ENCODE results near the gene BCL2L14. TPM values are rescaled to one million over a fixed set of nuclear protein-coding genes. Genes with fewer than 3 reads are reported as not detected.

The BCL2L14 gene
- total RNA-seq, 1 donor from 2014 or later: 2.6 TPM

DNA sequence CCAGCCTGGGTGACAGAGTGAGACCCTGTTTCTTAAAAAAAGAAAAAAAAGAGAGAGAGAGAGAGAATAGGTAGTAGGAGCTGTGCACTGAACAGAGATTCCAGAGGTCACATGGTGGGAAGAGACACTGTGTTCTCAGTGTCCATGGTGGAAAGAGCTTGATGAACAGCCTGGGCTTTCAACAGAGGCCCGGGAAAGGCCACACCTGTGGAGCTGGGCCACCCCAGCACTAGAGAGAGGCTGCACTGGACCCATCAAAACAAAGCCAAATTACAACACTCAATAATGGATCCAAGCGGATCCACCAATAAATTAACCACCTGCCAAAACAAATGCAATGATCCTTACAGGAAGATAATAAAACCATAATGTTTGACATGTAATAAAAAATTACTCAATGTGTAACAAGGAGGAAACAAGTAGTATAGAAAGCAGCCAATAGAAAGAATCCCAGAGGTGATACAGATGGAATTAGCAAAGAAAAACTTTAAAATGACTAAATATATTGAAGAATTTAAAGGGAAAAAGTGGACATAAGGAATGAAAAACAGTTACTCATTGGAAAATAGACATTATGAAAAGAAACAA lies 44.8 kb upstream of the BCL2L14 start:
- TF ChIP-seq, protein P1, sequence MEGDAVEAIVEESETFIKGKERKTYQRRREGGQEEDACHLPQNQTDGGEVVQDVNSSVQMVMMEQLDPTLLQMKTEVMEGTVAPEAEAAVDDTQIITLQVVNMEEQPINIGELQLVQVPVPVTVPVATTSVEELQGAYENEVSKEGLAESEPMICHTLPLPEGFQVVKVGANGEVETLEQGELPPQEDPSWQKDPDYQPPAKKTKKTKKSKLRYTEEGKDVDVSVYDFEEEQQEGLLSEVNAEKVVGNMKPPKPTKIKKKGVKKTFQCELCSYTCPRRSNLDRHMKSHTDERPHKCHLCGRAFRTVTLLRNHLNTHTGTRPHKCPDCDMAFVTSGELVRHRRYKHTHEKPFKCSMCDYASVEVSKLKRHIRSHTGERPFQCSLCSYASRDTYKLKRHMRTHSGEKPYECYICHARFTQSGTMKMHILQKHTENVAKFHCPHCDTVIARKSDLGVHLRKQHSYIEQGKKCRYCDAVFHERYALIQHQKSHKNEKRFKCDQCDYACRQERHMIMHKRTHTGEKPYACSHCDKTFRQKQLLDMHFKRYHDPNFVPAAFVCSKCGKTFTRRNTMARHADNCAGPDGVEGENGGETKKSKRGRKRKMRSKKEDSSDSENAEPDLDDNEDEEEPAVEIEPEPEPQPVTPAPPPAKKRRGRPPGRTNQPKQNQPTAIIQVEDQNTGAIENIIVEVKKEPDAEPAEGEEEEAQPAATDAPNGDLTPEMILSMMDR (IDR thresholded peaks at IDR 0.05): no peak
- ATAC-seq (no peak), DNase-seq (no peak)
- H3K27ac ChIP-seq: no peak overlapping the region
- no peaks in the 10 kb centered on the region for H3K9me3 ChIP-seq
- H3K27me3 ChIP-seq (ENCODE audit: low read depth): no peaks in the 10 kb centered on the region
- H3K36me3 ChIP-seq: no peaks in the 10 kb centered on the region
- no peak overlapping the region for H3K4me3 ChIP-seq
- intact Hi-C loops (cut with DNase I): no loop called here
- H3K4me1 ChIP-seq: no peaks in the 10 kb centered on the region

DNA sequence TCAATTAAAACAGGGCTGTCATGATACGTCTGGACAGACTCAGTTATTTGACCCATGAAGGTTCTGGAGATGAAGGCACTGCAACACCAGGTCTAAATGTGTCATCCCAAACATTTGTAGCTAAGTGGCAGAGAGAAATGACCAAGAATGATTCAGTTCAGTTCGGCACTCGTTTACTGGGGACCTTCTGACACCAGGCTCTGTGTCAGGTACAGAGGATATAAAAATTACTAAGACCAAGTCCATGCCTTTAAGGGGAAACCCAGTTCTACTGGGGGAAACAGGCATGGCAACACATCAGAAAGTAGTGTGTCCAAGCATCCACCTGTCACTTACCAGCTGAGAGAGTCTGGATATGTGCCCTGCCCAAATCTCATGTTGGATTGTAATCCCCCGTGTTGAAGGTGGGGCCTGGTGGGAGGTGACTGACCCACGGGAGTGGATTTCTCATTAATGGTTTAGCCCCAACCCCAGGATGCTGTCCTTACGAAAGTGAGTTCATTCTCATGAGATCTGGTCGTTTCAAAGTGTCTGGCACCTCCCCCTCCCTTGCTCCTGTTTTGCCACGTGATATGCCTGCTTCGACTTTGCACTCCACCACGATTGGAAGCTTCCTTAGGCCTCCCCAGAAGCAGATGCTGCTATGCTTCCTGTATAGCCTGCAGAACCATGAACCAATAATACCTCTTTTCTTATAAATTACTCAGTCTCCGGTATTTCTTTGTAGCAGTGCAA lies 41.9 kb upstream of the BCL2L14 start:
- Histone ChIP-seq H3K4me3 (no peak overlapping the region), H3K27ac (no peak overlapping the region), H3K9me3 (no peaks in the 10 kb centered on the region), H3K27me3 (ENCODE audit: low read depth) (no peaks in the 10 kb centered on the region), H3K36me3 (no peaks in the 10 kb centered on the region), H3K4me1 (peaks cover 13% of the 10 kb centered on the region)
- TF ChIP-seq, protein P1 (IDR thresholded peaks at IDR 0.05): no peak
- DNase-seq: no peak
- intact Hi-C loops (cut with DNase I): no loop called here
- no peak for ATAC-seq

DNA sequence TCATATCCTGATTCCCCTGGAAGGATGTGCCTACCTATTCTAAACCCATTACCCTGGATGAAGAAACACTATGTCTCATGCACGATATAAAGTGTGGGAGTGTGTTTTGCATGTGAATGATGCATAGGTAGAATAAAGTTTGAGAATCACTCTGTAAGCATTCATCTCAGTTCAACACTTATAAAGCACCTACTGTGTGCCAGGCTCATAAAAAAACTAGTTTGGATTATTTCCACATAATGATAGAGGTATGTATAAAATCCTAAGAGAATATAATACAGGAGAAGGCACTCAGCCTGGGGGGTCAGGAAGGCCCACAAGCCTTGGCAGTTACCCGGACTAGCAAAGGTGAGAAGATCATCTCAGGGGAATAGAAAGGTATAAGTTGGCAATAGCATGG lies 41.1 kb upstream of the BCL2L14 start:
- TF ChIP-seq, protein P1 (IDR thresholded peaks at IDR 0.05): no peak
- H3K27me3 ChIP-seq (ENCODE audit: low read depth): no peaks in the 10 kb centered on the region
- no peak overlapping the region for H3K27ac ChIP-seq
- no peaks in the 10 kb centered on the region for H3K9me3 ChIP-seq
- H3K4me1 ChIP-seq: peaks cover 13% of the 10 kb centered on the region
- DNase-seq (no peak), ATAC-seq (no peak)
- no peak overlapping the region for H3K4me3 ChIP-seq
- intact Hi-C loops (cut with DNase I): no loop called here
- no peaks in the 10 kb centered on the region for H3K36me3 ChIP-seq

DNA sequence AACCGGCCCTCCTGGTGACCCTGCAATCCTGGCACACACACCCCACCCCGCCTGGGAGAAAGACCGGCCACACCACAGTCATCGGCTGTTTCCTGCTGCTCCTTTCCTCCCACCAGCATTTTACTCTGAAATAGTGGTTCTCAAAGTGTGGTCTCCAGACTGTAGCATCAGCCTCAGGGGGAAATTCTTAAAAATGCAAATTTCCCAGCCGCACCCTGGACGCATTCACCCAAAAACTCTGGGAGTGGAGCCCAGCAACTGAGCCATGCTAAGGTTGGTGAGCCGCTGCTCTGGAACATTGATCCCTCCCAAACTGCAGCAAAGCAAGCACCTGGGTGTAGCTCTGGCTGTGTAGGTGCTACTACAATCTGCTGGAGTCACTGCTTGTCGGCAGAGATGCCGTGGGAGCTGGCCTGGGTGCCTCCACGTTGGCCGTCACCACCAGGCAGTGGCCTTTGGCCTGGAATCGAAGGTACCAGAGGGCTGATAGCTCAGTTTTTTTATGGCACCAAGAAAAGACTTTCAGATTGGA lies 38.4 kb upstream of the BCL2L14 start:
- DNase-seq (no peak), ATAC-seq (no peak)
- Histone ChIP-seq H3K4me3 (peak overlapping the region; percentile 57), H3K27ac (no peak overlapping the region), H3K27me3 (ENCODE audit: low read depth) (no peaks in the 10 kb centered on the region), H3K9me3 (no peaks in the 10 kb centered on the region), H3K36me3 (no peaks in the 10 kb centered on the region), H3K4me1 (peaks cover 13% of the 10 kb centered on the region)
- TF ChIP-seq, protein P1 (IDR thresholded peaks at IDR 0.05): no peak
- intact Hi-C loops (cut with DNase I): loop anchor here (2.0 kb wide), 1 partner anchor 452 kb away; no protein-coding TSS in a partner anchor

DNA sequence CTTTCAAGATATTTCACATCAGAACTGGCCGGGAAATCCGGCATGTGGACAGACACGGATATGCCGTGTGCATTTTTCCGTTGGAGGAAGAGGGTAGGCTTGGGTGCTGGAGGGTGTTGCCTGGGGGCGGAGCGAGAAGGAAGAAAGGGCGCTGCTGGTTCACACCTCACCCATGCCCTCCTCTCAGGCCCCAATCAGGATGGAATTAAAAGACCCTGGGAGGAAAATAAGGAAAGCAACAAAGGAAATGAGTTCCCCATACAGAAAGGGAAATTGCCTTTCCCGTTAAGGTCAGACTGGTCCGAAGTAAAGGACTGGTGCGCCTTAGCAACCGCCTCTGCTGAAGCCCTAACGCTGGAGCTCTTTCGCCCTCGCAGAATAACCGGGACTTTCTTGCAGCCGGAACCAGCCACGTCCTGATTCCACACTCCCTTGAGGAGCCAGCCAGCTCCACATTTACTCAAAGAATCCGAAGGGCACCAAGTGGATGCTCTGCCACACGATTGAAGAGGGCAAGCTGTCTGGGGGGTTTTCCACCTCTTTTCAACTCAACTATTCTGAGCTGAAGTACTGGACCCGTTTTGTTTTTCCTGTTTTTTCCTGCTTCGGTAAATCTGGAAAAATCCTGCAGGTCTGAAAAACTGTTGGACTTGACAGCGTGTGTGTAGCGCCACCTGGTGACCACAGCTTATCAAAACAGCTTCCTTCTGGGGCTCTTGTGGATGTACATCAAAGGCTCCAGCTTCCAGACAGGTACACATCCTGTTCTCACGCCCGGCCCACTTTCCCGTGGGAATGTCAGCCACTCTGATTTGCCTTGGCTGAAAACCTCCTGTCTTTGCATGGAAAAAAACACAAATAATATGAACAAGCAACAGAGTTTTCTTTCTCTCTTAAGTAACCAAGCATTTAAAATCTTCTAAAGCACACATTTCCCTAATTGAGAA lies 37.6 kb upstream of the BCL2L14 start:
- Histone ChIP-seq H3K4me3 (peak overlapping the region; percentile 57), H3K27me3 (ENCODE audit: low read depth) (no peaks in the 10 kb centered on the region), H3K36me3 (no peaks in the 10 kb centered on the region), H3K27ac (peak overlapping the region; percentile 66), H3K4me1 (peaks cover 13% of the 10 kb centered on the region), H3K9me3 (no peaks in the 10 kb centered on the region)
- ATAC-seq (peak; percentile 90 to 91), DNase-seq (peak; percentile 74)
- intact Hi-C loops (cut with DNase I): loop anchor here (2.0 kb wide), 1 partner anchor 452 kb away; no protein-coding TSS in a partner anchor
- TF ChIP-seq, protein P1 (IDR thresholded peaks at IDR 0.05): peak; percentile 84

Measured in lower lobe of right lung (tissue), 2 donors.